Activated B cell treated with CpG ODN at 0.5 μM for 24 hours (primary cell): ENCODE results near the gene NUDT7. TPM values are rescaled to one million over a fixed set of nuclear protein-coding genes. Genes with fewer than 3 reads are reported as not detected.

Experiments
- ATAC-seq: fragments of 200-7000 bp; cut with Tn5 transposase; one replicate; pipeline ENCODE4 v1.10.0; 2021; ENCODE audit warnings: low read depth, mild to moderate bottlenecking, moderate library complexity
- CTCF ChIA-PET: fragments of 350-600 bp; sonication (Branson Sonifier 250); formaldehyde crosslinking; loops from one replicate; lab custom pipeline; 2021; ENCODE audit warnings: antibody characterized with exemption; lab: Charles Lee
- POLR2A ChIA-PET: fragments of 350-600 bp; sonication (Branson Sonifier 250); formaldehyde crosslinking; loops from one replicate; lab custom pipeline; 2021; ENCODE audit warnings: antibody characterized with exemption; lab: Charles Lee
- DNase-seq: peaks from one replicate; pipeline ENCODE4 v3.0.0; 2022
- H3K27ac Mint-ChIP-seq: one replicate; pipeline ENCODE4 v1.8.0; 2020; ENCODE audit warnings: mixed read lengths
- H3K27me3 Mint-ChIP-seq: one replicate; pipeline ENCODE4 v1.8.0; 2021; ENCODE audit warnings: mixed read lengths
- H3K36me3 Mint-ChIP-seq: one replicate; pipeline ENCODE4 v1.8.0; 2021; ENCODE audit warnings: low read depth, mixed read lengths
- H3K4me1 Mint-ChIP-seq: one replicate; pipeline ENCODE4 v1.8.0; 2021; ENCODE audit warnings: mixed read lengths
- H3K4me3 Mint-ChIP-seq: one replicate; pipeline ENCODE4 v1.8.0; 2020; ENCODE audit warnings: mild to moderate bottlenecking, mixed read lengths
- H3K9me3 Mint-ChIP-seq: one replicate; pipeline ENCODE4 v1.8.0; 2020; ENCODE audit warnings: mixed read lengths
- intact Hi-C: fragments of 100-400 bp; cut with micrococcal nuclease; formaldehyde crosslinking; loops from one replicate; pipeline ENCODE4 v1.15.1; 2024
- total RNA-seq: library from RNA; stranded (reverse); gene quantifications from 2 replicates; pipeline ENCODE4 v1.2.3, GENCODE V29; 2022
- TF ChIP-seq, protein P1 (sequence below): fragments of 200-600 bp; IDR thresholded peaks from one replicate; pipeline ENCODE4 v1.8.0; 2022; ENCODE audit warnings: antibody characterized with exemption, mild to moderate bottlenecking

The NUDT7 gene
- total RNA-seq, 1 donor from 2014 or later: 4.0 TPM

GRCh38 chr16:77745972-77746371 is 23.7 kb downstream of the NUDT7 start:
- ChIA-PET POLR2A (no interaction called here), CTCF (no interaction called here)
- TF ChIP-seq, protein P1, sequence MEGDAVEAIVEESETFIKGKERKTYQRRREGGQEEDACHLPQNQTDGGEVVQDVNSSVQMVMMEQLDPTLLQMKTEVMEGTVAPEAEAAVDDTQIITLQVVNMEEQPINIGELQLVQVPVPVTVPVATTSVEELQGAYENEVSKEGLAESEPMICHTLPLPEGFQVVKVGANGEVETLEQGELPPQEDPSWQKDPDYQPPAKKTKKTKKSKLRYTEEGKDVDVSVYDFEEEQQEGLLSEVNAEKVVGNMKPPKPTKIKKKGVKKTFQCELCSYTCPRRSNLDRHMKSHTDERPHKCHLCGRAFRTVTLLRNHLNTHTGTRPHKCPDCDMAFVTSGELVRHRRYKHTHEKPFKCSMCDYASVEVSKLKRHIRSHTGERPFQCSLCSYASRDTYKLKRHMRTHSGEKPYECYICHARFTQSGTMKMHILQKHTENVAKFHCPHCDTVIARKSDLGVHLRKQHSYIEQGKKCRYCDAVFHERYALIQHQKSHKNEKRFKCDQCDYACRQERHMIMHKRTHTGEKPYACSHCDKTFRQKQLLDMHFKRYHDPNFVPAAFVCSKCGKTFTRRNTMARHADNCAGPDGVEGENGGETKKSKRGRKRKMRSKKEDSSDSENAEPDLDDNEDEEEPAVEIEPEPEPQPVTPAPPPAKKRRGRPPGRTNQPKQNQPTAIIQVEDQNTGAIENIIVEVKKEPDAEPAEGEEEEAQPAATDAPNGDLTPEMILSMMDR: no peak
- intact Hi-C loops: no loop called here
- no peak for ATAC-seq
- Mint-ChIP-seq H3K4me3 (no peak overlapping the region), H3K4me1 (no peaks in the 10 kb centered on the region), H3K9me3 (no peaks in the 10 kb centered on the region), H3K27me3 (peaks cover 8% of the 10 kb centered on the region), H3K36me3 (no peaks in the 10 kb centered on the region), H3K27ac (no peak overlapping the region)
- no peak for DNase-seq

GRCh38 chr16:77748421-77749005 is 26.2 kb downstream of the NUDT7 start:
- Mint-ChIP-seq H3K27ac (no peak overlapping the region), H3K4me3 (no peak overlapping the region), H3K9me3 (no peaks in the 10 kb centered on the region), H3K36me3 (no peaks in the 10 kb centered on the region), H3K4me1 (no peaks in the 10 kb centered on the region), H3K27me3 (peaks cover 11% of the 10 kb centered on the region)
- no peak for ATAC-seq
- POLR2A ChIA-PET: no interaction called here
- CTCF ChIA-PET: no interaction called here
- no peak for DNase-seq
- TF ChIP-seq, protein P1: no peak
- intact Hi-C loops: no loop called here

DNA sequence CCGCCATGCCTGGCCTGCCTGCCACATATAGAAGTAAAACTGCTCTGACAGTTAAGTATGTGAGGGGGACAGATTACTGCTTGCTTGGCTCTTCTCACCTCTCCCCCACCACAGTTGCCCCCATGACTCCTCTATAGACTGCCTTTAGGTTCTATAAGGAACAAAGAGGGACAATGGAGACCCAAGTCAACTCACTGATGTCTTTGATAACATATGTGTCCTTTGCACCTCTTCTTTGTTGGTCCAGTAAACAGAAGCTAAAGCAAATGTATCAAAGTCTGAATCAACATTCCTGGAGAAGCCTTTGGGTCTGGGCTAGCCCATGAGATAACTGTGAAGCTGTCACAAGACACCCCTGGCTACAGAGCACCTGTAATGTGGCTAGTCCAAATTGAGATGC is 27.1 kb downstream of the NUDT7 start:
- Mint-ChIP-seq H3K4me1 (no peaks in the 10 kb centered on the region), H3K27me3 (peaks cover 11% of the 10 kb centered on the region), H3K36me3 (no peaks in the 10 kb centered on the region), H3K9me3 (no peaks in the 10 kb centered on the region), H3K4me3 (no peak overlapping the region), H3K27ac (no peak overlapping the region)
- ATAC-seq: no peak
- ChIA-PET POLR2A (no interaction called here), CTCF (no interaction called here)
- TF ChIP-seq, protein P1: no peak
- DNase-seq: no peak
- intact Hi-C loops: no loop called here

GRCh38 chr16:77758046-77758445 is 35.7 kb downstream of the NUDT7 start:
- ATAC-seq: no peak

GRCh38 chr16:77758508-77758907 is 36.2 kb downstream of the NUDT7 start:
- H3K4me1 Mint-ChIP-seq: no peaks in the 10 kb centered on the region
- H3K27me3 Mint-ChIP-seq: peaks cover 5% of the 10 kb centered on the region
- intact Hi-C loops: no loop called here
- TF ChIP-seq, protein P1: no peak
- POLR2A ChIA-PET: no interaction called here
- CTCF ChIA-PET: no interaction called here
- H3K9me3 Mint-ChIP-seq: no peaks in the 10 kb centered on the region
- no peaks in the 10 kb centered on the region for H3K36me3 Mint-ChIP-seq
- DNase-seq: no peak
- no peak for ATAC-seq
- H3K4me3 Mint-ChIP-seq: no peak overlapping the region
- H3K27ac Mint-ChIP-seq: no peak overlapping the region

More at GRCh38 chr16:77758046-77758445, 35.7 kb downstream of the NUDT7 start:
- ChIA-PET CTCF (no interaction called here), POLR2A (no interaction called here)
- DNase-seq: no peak
- Mint-ChIP-seq H3K36me3 (no peaks in the 10 kb centered on the region), H3K9me3 (no peaks in the 10 kb centered on the region), H3K27me3 (peaks cover 7% of the 10 kb centered on the region), H3K27ac (no peak overlapping the region), H3K4me1 (no peaks in the 10 kb centered on the region), H3K4me3 (no peak overlapping the region)
- TF ChIP-seq, protein P1: no peak
- intact Hi-C loops: no loop called here
